ENCODE measurements around the gene C1QTNF2. TPM values are rescaled to one million over a fixed set of nuclear protein-coding genes. Genes with fewer than 3 reads are reported as not detected.

Gene C1QTNF2
- total RNA-seq, 1 donor from 2014 or later: 1.4 TPM

- Histone ChIP-seq H3K4me3 (no peak overlapping the region), H3K36me3 (no peaks in the 10 kb centered on the region)
- intact Hi-C loops (cut with micrococcal nuclease): no loop called here
These were observed 53.0 kb downstream of the C1QTNF2 start for GRCh38 chr5:160317434-160317833.

GRCh38 chr5:160315968-160316367 lies 54.5 kb downstream of the C1QTNF2 start:
- Histone ChIP-seq H3K27ac (replicated peaks) (no peak overlapping the region), H3K4me1 (peaks cover 21% of the 10 kb centered on the region), H3K4me3 (no peak overlapping the region), H3K36me3 (no peaks in the 10 kb centered on the region), H3K27me3 (ENCODE audit: low read depth) (no peaks in the 10 kb centered on the region), H3K9me3 (replicated peaks) (no peaks in the 10 kb centered on the region)
- intact Hi-C loops (cut with micrococcal nuclease): no loop called here
- TF ChIP-seq, protein P1, sequence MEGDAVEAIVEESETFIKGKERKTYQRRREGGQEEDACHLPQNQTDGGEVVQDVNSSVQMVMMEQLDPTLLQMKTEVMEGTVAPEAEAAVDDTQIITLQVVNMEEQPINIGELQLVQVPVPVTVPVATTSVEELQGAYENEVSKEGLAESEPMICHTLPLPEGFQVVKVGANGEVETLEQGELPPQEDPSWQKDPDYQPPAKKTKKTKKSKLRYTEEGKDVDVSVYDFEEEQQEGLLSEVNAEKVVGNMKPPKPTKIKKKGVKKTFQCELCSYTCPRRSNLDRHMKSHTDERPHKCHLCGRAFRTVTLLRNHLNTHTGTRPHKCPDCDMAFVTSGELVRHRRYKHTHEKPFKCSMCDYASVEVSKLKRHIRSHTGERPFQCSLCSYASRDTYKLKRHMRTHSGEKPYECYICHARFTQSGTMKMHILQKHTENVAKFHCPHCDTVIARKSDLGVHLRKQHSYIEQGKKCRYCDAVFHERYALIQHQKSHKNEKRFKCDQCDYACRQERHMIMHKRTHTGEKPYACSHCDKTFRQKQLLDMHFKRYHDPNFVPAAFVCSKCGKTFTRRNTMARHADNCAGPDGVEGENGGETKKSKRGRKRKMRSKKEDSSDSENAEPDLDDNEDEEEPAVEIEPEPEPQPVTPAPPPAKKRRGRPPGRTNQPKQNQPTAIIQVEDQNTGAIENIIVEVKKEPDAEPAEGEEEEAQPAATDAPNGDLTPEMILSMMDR (IDR thresholded peaks at IDR 0.05; ENCODE audit: borderline replicate concordance): no peak
- DNase-seq: no peak

More at GRCh38 chr5:160317434-160317833, 53.0 kb downstream of the C1QTNF2 start:
- H3K9me3 ChIP-seq (replicated peaks): no peaks in the 10 kb centered on the region
- H3K27ac ChIP-seq (replicated peaks): no peak overlapping the region
- H3K4me1 ChIP-seq: peaks cover 8% of the 10 kb centered on the region
- DNase-seq: no peak
- TF ChIP-seq, protein P1 (IDR thresholded peaks at IDR 0.05; ENCODE audit: borderline replicate concordance): no peak
- H3K27me3 ChIP-seq (ENCODE audit: low read depth): no peaks in the 10 kb centered on the region

DNA sequence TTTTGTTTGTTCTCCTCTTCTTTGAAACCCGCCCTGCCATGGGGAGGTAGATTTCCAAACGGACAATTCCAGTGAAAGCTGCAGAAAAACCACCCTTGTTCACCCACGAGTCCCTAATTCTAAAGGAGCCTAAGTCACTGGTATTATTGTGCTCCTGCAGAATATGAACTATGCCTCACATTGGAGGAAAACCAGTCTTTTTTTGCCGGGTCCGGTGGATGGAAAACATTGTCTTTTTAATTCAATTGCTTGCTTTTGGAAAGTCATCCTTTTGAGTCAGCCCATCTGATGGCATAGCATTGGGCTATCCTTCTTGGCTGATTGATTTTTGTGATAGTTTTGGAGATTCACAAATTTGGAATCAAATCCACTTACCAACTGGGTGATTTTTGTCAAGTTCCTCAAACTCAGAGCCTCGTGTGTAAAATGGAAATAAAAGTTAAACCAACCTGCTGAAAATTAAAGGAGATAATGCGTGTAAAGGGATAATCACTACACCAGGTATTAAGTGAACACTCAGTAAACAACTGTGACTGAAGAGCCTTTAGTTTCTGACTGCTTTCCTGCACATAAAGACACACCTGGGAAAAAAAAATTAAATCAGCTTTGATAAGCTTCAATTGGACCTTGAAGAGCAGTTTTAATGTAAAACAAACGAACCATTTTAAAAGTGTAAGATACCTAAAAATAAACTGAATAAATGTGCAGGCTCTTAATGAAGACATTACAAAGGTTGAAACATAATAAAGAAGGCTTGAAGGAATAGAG lies 57.3 kb downstream of the C1QTNF2 start:
- Histone ChIP-seq H3K27me3 (ENCODE audit: low read depth) (no peaks in the 10 kb centered on the region), H3K4me1 (peaks cover 46% of the 10 kb centered on the region), H3K36me3 (no peaks in the 10 kb centered on the region), H3K27ac (replicated peaks) (peak overlapping the region; percentile 83), H3K4me3 (peak overlapping the region; percentile 85), H3K9me3 (replicated peaks) (no peaks in the 10 kb centered on the region)
- DNase-seq: no peak
- intact Hi-C loops (cut with micrococcal nuclease): no loop called here
- TF ChIP-seq, protein P1 (IDR thresholded peaks at IDR 0.05; ENCODE audit: borderline replicate concordance): no peak

- intact Hi-C loops (cut with micrococcal nuclease): no loop called here
These were observed 58.1 kb downstream of the C1QTNF2 start, which contains the start of gene CCNJL for GRCh38 chr5:160312134-160312959. TSS of gene CCNJL (minus strand) at chr5:160312564. CDS start at chr5:160311923, 641 bp downstream.

More at GRCh38 chr5:160312134-160312959, 58.1 kb downstream of the C1QTNF2 start, which contains the start of gene CCNJL:
- Histone ChIP-seq H3K4me1 (peaks cover 46% of the 10 kb centered on the region), H3K9me3 (replicated peaks) (no peaks in the 10 kb centered on the region), H3K27ac (replicated peaks) (peak within 1 kb of the TSS; percentile 83), H3K4me3 (peak within 1 kb of the TSS; percentile 85), H3K27me3 (ENCODE audit: low read depth) (no peaks in the 10 kb centered on the region), H3K36me3 (no peaks in the 10 kb centered on the region)
- peak; percentile 52 for DNase-seq
- TF ChIP-seq, protein P1 (IDR thresholded peaks at IDR 0.05; ENCODE audit: borderline replicate concordance): no peak

Measured in left ventricle myocardium inferior (tissue), 1 donor.